Suprapubic skin (tissue), 4 donors: ENCODE data around the gene DIP2C. TPM values are rescaled to one million over a fixed set of nuclear protein-coding genes. Genes with fewer than 3 reads are reported as not detected.

Experiments
- DNase-seq, 2 donors: peaks; one replicate each; pipeline ENCODE4 v3.0.0-alpha.2; 2019; ENCODE audit warnings: low spot score in 2 of 2
- H3K27ac ChIP-seq: fragments of 200-600 bp; sonication (generic); one replicate; pipeline ENCODE4 v1.5.1; 2019
- H3K27me3 ChIP-seq: fragments of 200-600 bp; sonication (generic); one replicate; pipeline ENCODE4 v1.5.1; 2019
- H3K36me3 ChIP-seq: fragments of 200-600 bp; sonication (generic); one replicate; pipeline ENCODE4 v1.5.1; 2019
- H3K4me1 ChIP-seq: fragments of 200-600 bp; sonication (generic); one replicate; pipeline ENCODE4 v1.5.1; 2019
- H3K4me3 ChIP-seq: fragments of 200-600 bp; sonication (generic); one replicate; pipeline ENCODE4 v1.5.1; 2019; ENCODE audit warnings: mild to moderate bottlenecking
- H3K9me3 ChIP-seq: fragments of 200-600 bp; sonication (generic); one replicate; pipeline ENCODE4 v1.5.1; 2019
- EP300 ChIP-seq: sonication (generic); formaldehyde crosslinking; IDR thresholded peaks from one replicate; pipeline ENCODE4 v1.6.1; 2017; ENCODE audit warnings: antibody characterized with exemption
- POLR2A ChIP-seq, 2 donors: fragments of 450-650 bp; IDR thresholded peaks; one replicate each; pipeline ENCODE4 v1.6.1; 2017; ENCODE audit warnings: antibody characterized with exemption in 2 of 2, mild to moderate bottlenecking in 2 of 2, moderate library complexity in 2 of 2
- POLR2AphosphoS5 ChIP-seq, 3 donors: sonication (generic); formaldehyde crosslinking; IDR thresholded peaks; one replicate each; pipeline ENCODE4 v1.6.1; 2017; ENCODE audit warnings: antibody characterized with exemption in 3 of 3
- WGBS: methylation state at CpG from one replicate; pipeline ENCODE4 v1.1.5; 2018; 5-methylcytosine and 5-hydroxymethylcytosine counted together
- total RNA-seq, 4 donors: library from RNA; depleted of rRNA; stranded (reverse); fragments of >200 nt; gene quantifications; one replicate each; pipeline ENCODE4 v1.1.0, GENCODE V29; 2016
- TF ChIP-seq, protein P1 (sequence below), 2 donors: fragments of 200-600 bp in 1 of 2; fragments of 450-650 bp in 1 of 2; sonication (generic) in 1 of 2; IDR thresholded peaks; one replicate each; pipeline ENCODE4 v1.5.1; 2016 to 2019; ENCODE audit warnings: antibody characterized with exemption in 2 of 2, mild to moderate bottlenecking in 1 of 2, moderate library complexity in 1 of 2

DIP2C gene
- total RNA-seq, 4 donors from 2014 or later: 6.7 to 23.3 (median 14.7) TPM

- H3K4me3 ChIP-seq: no peak overlapping the region
- DNase-seq: no peak
- H3K36me3 ChIP-seq: no peaks in the 10 kb centered on the region
- no peak overlapping the region for H3K27ac ChIP-seq
- no peaks in the 10 kb centered on the region for H3K27me3 ChIP-seq
- H3K4me1 ChIP-seq: no peaks in the 10 kb centered on the region
- 94% methylated on average over 5 of the region's 6 CpGs for WGBS
- no peak for TF ChIP-seq POLR2A (IDR thresholded peaks at IDR 0.05)
- TF ChIP-seq, protein P1, sequence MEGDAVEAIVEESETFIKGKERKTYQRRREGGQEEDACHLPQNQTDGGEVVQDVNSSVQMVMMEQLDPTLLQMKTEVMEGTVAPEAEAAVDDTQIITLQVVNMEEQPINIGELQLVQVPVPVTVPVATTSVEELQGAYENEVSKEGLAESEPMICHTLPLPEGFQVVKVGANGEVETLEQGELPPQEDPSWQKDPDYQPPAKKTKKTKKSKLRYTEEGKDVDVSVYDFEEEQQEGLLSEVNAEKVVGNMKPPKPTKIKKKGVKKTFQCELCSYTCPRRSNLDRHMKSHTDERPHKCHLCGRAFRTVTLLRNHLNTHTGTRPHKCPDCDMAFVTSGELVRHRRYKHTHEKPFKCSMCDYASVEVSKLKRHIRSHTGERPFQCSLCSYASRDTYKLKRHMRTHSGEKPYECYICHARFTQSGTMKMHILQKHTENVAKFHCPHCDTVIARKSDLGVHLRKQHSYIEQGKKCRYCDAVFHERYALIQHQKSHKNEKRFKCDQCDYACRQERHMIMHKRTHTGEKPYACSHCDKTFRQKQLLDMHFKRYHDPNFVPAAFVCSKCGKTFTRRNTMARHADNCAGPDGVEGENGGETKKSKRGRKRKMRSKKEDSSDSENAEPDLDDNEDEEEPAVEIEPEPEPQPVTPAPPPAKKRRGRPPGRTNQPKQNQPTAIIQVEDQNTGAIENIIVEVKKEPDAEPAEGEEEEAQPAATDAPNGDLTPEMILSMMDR (IDR thresholded peaks at IDR 0.05): no peak
- no peak for TF ChIP-seq EP300
- no peak for TF ChIP-seq POLR2AphosphoS5 (IDR thresholded peaks at IDR 0.05)
- H3K9me3 ChIP-seq: peaks cover 6% of the 10 kb centered on the region
Measured at GRCh38 chr10:718143-718700, 28.8 kb upstream of the DIP2C start.

DNA sequence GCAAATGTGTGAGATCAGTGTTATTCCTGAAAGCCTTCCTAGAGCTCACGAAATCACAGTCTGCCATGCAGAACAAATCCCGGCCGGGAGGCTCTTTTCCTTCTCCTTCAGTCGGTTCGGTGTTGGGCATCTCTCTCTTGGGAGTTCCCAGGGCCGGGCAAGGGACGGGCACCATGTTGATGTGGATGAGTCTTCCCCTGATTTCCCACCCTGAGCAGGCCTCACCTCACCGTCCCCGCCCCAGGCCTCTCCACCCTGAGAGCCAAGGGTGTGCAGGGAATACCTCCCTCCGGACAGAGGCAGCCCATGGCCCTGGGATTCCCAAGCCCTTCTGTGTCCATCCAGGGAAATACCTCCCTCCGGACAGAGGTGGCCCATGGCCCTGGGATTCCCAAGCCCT, 28.0 kb upstream of the DIP2C start:
- Histone ChIP-seq H3K27me3 (no peaks in the 10 kb centered on the region), H3K36me3 (no peaks in the 10 kb centered on the region), H3K4me3 (no peak overlapping the region), H3K27ac (no peak overlapping the region), H3K4me1 (no peaks in the 10 kb centered on the region), H3K9me3 (peaks cover 6% of the 10 kb centered on the region)
- 84% methylated on average over 11 of the region's 11 CpGs for WGBS
- TF ChIP-seq POLR2A (IDR thresholded peaks at IDR 0.05) (no peak), POLR2AphosphoS5 (IDR thresholded peaks at IDR 0.05) (no peak), EP300 (no peak)
- TF ChIP-seq, protein P1 (IDR thresholded peaks at IDR 0.05): no peak
- no peak for DNase-seq

- TF ChIP-seq POLR2A (IDR thresholded peaks at IDR 0.05) (no peak), EP300 (no peak), POLR2AphosphoS5 (IDR thresholded peaks at IDR 0.05) (no peak)
- TF ChIP-seq, protein P1 (IDR thresholded peaks at IDR 0.05): no peak
- H3K4me3 ChIP-seq: no peak overlapping the region
- no peaks in the 10 kb centered on the region for H3K36me3 ChIP-seq
- peaks cover 6% of the 10 kb centered on the region for H3K9me3 ChIP-seq
- no peak for DNase-seq
- no peaks in the 10 kb centered on the region for H3K4me1 ChIP-seq
- 65% methylated on average over 5 of the region's 5 CpGs for WGBS
- no peaks in the 10 kb centered on the region for H3K27me3 ChIP-seq
- H3K27ac ChIP-seq: no peak overlapping the region
Measured at GRCh38 chr10:716821-717220, 27.4 kb upstream of the DIP2C start.

DNA sequence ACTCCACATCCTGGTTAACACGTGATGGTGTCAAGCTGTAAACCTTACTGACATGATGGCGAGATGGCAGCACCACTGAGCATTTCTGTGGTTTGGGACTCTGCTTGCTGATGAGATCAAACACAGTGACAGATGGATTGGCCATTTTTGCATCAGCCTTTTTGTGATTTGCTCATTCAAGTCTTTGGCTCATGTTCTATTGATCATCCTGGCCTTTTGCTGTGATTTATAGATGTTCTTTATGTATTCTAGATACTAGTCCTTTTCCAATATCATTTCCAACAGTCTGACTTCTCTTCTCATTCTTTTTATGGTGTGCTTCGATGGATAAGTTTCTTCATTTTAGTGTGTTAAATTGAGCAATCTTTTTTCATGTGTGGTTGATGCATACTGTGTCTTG, 24.7 kb upstream of the DIP2C start:
- TF ChIP-seq EP300 (no peak), POLR2A (IDR thresholded peaks at IDR 0.05) (no peak), POLR2AphosphoS5 (IDR thresholded peaks at IDR 0.05) (no peak)
- TF ChIP-seq, protein P1 (IDR thresholded peaks at IDR 0.05): no peak
- 95% methylated on average over 3 of the region's 3 CpGs for WGBS
- Histone ChIP-seq H3K9me3 (peaks cover 6% of the 10 kb centered on the region), H3K4me1 (no peaks in the 10 kb centered on the region), H3K4me3 (no peak overlapping the region), H3K36me3 (no peaks in the 10 kb centered on the region), H3K27ac (no peak overlapping the region), H3K27me3 (no peaks in the 10 kb centered on the region)
- no peak for DNase-seq

DNA sequence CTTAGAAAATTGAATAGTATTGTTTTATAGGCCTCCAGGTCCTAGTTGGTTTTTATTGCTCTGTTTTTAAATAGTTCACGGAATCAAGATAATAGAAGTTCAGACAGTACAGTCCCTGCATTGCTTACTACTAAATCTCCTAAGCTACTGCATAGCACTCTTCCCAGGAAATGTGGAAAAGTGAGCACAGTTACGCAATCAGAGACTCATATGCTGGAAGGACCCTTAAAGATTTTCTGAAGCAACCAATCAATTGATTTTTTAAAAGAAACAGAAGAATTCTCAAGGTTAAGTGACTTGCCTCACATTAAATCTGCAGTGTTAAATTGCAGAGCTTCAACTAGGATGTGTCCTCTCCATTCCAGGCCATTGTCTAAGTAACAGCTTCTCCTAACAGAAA, 23.1 kb upstream of the DIP2C start:
- Histone ChIP-seq H3K27me3 (no peaks in the 10 kb centered on the region), H3K36me3 (no peaks in the 10 kb centered on the region), H3K4me1 (no peaks in the 10 kb centered on the region), H3K9me3 (peaks cover 6% of the 10 kb centered on the region), H3K27ac (no peak overlapping the region), H3K4me3 (no peak overlapping the region)
- DNase-seq: no peak
- TF ChIP-seq POLR2A (IDR thresholded peaks at IDR 0.05) (no peak), POLR2AphosphoS5 (IDR thresholded peaks at IDR 0.05) (no peak), EP300 (no peak)
- TF ChIP-seq, protein P1 (IDR thresholded peaks at IDR 0.05): no peak
- WGBS: 95% methylated on average over 2 of the region's 2 CpGs
